ENCODE measurements around the gene CTSH. TPM values are rescaled to one million over a fixed set of nuclear protein-coding genes. Genes with fewer than 3 reads are reported as not detected.

CTSH gene
- total RNA-seq, 1 donor from 2014 or later = 40.5 TPM

GRCh38 chr15:78960308-78960707, 15.5 kb upstream of the CTSH start:
- H3K27me3 Mint-ChIP-seq = no peaks in the 10 kb centered on the region
- DNase-seq = no peak
- no peaks in the 10 kb centered on the region for H3K9me3 Mint-ChIP-seq
- intact Hi-C loops (cut with micrococcal nuclease) = no loop called here
- no peaks in the 10 kb centered on the region for H3K36me3 Mint-ChIP-seq (ENCODE audit: low read depth)
- no peak overlapping the region for H3K4me3 Mint-ChIP-seq
- no peak overlapping the region for H3K27ac Mint-ChIP-seq
- no peaks in the 10 kb centered on the region for H3K4me1 Mint-ChIP-seq

DNA sequence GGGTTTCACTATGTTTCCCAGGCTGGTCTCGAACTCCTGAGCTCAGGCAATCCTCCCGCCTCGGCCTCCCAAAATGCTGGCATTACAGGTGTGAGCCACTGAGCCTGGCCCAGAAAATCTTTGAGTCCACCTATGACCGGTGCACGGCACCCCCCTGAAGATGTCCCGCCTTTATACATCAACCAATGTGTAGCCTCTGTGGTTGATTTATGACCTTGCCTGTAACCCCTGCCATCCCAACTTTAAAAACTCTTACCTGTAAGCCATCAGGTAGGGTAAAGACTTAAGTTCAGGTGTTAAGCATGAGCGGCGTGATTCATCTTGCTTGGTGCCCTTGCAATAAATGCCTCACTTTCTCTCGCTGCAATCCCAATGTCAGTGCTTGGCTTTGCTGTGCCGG, 14.5 kb upstream of the CTSH start:
- no peak overlapping the region for H3K27ac Mint-ChIP-seq

DNA sequence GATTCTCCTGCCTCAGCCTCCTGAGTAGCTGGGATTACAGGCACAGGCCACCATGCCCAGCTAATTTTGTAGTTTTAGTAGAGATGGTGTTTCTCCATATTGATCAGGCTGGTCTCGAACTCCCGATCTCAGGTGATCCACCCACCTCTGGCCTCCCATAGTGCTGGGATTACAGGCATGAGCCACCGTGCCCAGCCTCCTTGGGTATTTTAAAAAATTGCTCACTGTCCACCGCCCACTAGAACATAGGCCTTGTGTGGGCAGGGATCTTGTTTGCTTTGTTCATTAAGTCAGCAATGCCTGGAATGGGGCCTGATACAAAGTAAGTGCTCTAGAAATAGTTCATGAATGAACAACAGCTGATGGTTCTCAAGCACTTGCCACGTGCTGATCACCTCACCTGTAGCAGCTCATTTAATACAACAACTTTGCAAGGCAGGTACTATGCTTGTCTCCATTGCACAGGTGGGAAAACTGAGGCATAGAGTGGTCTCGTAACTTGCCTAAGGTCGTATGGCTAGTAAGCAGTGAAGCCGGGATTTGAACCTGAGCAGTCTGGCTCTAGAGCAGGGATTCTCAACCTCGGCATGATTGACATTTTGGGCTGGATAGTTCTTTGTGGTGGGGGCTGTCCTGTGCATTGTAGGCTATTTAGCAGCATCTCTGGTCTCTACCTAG, 12.7 kb upstream of the CTSH start:
- peaks cover 4% of the 10 kb centered on the region for H3K27me3 Mint-ChIP-seq
- DNase-seq = no peak

More for the DNA sequence above, 14.5 kb upstream of the CTSH start:
- H3K36me3 Mint-ChIP-seq (ENCODE audit: low read depth) = no peaks in the 10 kb centered on the region
- no peaks in the 10 kb centered on the region for H3K4me1 Mint-ChIP-seq
- H3K9me3 Mint-ChIP-seq = no peaks in the 10 kb centered on the region
- H3K27me3 Mint-ChIP-seq = peaks cover 2% of the 10 kb centered on the region
- no peak for DNase-seq
- intact Hi-C loops (cut with micrococcal nuclease) = no loop called here
- H3K4me3 Mint-ChIP-seq = no peak overlapping the region

DNA sequence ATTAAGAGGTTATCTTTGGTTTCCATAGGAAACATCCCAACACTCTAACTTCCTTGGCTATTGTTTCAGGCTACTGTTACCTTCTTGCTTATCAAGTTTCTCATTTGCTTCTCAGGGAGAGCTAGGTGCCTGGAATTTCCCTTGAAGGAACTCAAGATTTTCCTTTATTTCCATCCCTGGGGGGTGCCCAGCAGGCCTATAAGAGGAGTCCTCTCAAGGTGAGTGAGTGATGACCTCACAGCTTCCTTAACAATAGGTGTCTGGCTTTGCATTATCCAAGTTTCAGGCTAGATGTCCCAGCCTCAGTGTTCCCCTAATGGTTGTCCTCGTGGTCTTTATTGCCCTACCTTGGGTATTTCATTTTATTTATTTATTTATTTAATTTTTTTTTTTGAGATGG, 12.1 kb upstream of the CTSH start:
- intact Hi-C loops (cut with micrococcal nuclease) = no loop called here
- Mint-ChIP-seq H3K36me3 (ENCODE audit: low read depth) (no peaks in the 10 kb centered on the region), H3K27me3 (peaks cover 4% of the 10 kb centered on the region), H3K4me3 (no peak overlapping the region), H3K9me3 (no peaks in the 10 kb centered on the region), H3K27ac (no peak overlapping the region), H3K4me1 (no peaks in the 10 kb centered on the region)
- no peak for DNase-seq

More for the DNA sequence above, 12.7 kb upstream of the CTSH start:
- no peak overlapping the region for H3K27ac Mint-ChIP-seq
- intact Hi-C loops (cut with micrococcal nuclease) = no loop called here
- no peaks in the 10 kb centered on the region for H3K4me1 Mint-ChIP-seq
- H3K9me3 Mint-ChIP-seq = no peaks in the 10 kb centered on the region
- H3K36me3 Mint-ChIP-seq (ENCODE audit: low read depth) = no peaks in the 10 kb centered on the region
- H3K4me3 Mint-ChIP-seq = no peak overlapping the region

DNA sequence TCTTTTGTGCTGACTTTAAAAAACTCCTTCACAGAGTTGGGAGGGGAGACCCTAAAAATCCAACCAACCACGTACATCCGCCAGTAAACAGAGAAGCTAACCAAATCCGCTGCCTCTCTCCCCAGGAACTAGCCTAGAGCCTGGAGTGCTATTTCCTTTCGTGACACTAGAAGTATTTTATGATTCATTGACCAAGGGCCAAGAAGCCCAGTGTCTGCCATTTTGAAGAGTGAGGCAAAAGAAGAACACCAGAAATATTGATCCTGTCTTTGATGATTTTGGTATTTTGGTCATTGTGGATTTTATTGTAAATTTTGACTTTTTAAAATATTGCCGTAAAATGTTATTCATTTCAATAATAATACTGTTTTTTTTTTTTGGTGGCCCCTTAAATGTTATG, 10.5 kb upstream of the CTSH start:
- Mint-ChIP-seq H3K4me1 (peaks cover 7% of the 10 kb centered on the region), H3K9me3 (no peaks in the 10 kb centered on the region), H3K27me3 (peaks cover 4% of the 10 kb centered on the region), H3K27ac (no peak overlapping the region), H3K36me3 (ENCODE audit: low read depth) (no peaks in the 10 kb centered on the region), H3K4me3 (no peak overlapping the region)
- no peak for DNase-seq
- intact Hi-C loops (cut with micrococcal nuclease) = no loop called here

DNA sequence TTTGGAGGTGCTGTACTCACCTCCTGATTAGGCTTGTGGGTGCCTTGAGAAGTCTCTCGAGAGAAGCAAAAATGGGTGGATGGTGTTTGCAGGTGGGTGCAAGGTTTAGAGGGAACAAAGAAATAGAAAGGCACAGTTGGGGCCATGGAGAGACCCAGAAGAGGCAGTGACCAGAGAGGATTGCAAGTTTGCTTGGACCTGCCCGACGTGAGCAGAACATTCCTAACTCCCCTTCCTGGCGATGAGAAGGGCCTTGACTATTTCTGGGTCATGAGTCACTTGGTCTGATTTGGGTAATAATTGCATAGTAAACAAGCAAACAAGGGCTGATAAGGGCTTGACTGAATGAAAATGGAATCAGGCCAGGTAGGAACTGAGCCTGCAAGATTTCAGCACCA, 7.0 kb upstream of the CTSH start:
- Mint-ChIP-seq H3K27ac (no peak overlapping the region), H3K9me3 (no peaks in the 10 kb centered on the region), H3K27me3 (peaks cover 9% of the 10 kb centered on the region), H3K36me3 (ENCODE audit: low read depth) (no peaks in the 10 kb centered on the region), H3K4me3 (no peak overlapping the region), H3K4me1 (peaks cover 7% of the 10 kb centered on the region)
- no peak for DNase-seq
- intact Hi-C loops (cut with micrococcal nuclease) = no loop called here

DNA sequence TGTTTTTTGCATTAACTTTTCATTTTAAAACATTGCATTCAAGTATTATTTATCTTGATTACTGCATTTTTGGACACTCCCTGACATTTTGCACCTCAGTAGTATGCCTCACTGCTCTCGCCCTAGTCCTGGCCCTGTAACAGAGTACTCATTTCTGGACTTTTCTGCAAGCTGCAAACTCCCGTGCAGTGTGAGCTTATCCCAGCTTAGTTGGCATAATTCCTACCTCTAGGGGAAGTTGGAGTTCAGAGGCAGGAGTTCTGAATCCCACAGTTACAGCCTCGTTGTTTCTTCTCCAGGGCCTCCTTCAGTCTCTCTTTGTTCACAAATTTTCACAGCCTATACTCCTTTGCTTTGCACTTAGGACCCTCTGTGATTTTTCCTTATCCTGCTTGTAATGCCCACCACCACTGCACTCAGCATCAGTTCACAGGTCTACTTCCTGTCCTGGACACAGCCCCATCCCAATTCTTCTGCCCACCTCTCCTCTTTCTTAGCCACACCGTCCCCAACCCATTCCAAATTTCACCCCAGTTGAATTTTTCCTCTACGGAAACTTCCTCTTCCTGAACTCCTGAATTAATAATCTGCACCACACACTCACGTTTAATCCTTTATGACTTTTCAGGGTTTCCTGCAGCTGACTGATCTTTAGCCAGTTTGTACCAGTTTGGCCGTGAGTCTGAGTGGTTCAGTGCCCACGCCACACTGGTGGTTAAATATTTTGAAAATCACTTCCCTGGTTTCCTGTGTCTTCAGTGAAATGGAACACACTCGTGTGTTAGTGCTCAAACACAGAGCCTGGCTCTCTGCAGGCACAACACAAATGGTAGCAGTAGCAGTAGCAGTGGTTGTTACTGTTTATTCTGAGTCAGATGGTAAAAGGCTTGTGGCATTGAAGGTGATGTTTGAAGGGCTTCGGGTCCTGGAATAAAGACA, 6.3 kb upstream of the CTSH start:
- DNase-seq = no peak
- H3K27me3 Mint-ChIP-seq = peaks cover 10% of the 10 kb centered on the region
- no peak overlapping the region for H3K27ac Mint-ChIP-seq
- H3K4me3 Mint-ChIP-seq = no peak overlapping the region
- H3K36me3 Mint-ChIP-seq (ENCODE audit: low read depth) = no peaks in the 10 kb centered on the region
- peaks cover 7% of the 10 kb centered on the region for H3K4me1 Mint-ChIP-seq
- intact Hi-C loops (cut with micrococcal nuclease) = no loop called here
- no peaks in the 10 kb centered on the region for H3K9me3 Mint-ChIP-seq

DNA sequence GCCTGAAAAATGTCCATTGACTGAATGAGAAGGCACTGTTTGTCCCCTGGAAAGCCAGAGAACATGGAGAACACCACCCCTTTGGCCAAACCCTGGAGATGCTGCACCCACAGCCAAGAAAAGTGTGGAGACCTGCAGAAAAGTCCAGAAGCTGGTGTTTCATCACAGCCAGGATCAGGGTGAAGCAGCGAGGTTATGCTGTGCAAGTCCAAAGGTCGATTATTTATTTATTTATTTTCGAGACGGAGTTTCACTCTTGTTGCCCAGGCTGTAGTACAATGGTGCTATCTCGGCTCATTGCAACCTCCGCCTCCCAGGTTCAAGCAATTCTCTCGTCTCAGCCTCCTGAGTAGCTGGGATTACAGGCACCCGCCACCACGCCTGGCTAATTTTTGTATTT, 5.5 kb upstream of the CTSH start:
- Mint-ChIP-seq H3K27ac (no peak overlapping the region), H3K4me3 (no peak overlapping the region), H3K4me1 (peaks cover 7% of the 10 kb centered on the region), H3K27me3 (peaks cover 14% of the 10 kb centered on the region), H3K9me3 (no peaks in the 10 kb centered on the region), H3K36me3 (ENCODE audit: low read depth) (no peaks in the 10 kb centered on the region)
- intact Hi-C loops (cut with micrococcal nuclease) = no loop called here
- no peak for DNase-seq

- intact Hi-C loops (cut with micrococcal nuclease) = no loop called here
- no peaks in the 10 kb centered on the region for H3K36me3 Mint-ChIP-seq (ENCODE audit: low read depth)
These were observed 4.6 kb upstream of the CTSH start for GRCh38 chr15:78949461-78949860.

GRCh38 chr15:78947506-78947905, 2.7 kb upstream of the CTSH start:
- DNase-seq = no peak
- Mint-ChIP-seq H3K27ac (no peak overlapping the region), H3K9me3 (no peaks in the 10 kb centered on the region), H3K27me3 (peaks cover 23% of the 10 kb centered on the region), H3K36me3 (ENCODE audit: low read depth) (peaks cover under 1% of the 10 kb centered on the region), H3K4me3 (no peak overlapping the region), H3K4me1 (peaks cover 16% of the 10 kb centered on the region)
- intact Hi-C loops (cut with micrococcal nuclease) = no loop called here

More at GRCh38 chr15:78949461-78949860, 4.6 kb upstream of the CTSH start:
- Mint-ChIP-seq H3K27ac (no peak overlapping the region), H3K27me3 (peaks cover 18% of the 10 kb centered on the region), H3K4me3 (no peak overlapping the region), H3K4me1 (peaks cover 12% of the 10 kb centered on the region), H3K9me3 (no peaks in the 10 kb centered on the region)
- DNase-seq = no peak

DNA sequence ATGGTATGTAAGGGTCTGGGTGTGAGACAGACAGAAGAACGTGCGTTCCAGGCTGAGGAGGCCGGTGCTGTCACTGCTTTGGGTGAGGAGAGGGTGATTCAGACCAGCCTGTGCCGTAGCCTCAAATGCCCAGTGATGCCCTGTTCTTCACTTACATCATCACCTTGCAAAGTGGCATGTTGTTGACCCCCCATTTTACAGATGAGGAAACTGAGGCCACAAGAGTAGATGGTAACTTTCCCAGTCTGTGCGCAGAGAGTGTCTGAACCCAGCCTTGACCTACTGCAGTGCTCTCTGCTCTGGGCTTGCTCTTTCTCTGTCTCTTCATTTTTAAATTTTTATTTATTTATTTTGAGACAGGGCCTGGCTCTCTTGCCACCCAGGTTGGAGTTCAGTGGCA, 1.6 kb upstream of the CTSH start:
- no peak overlapping the region for H3K4me3 Mint-ChIP-seq
- peaks cover 14% of the 10 kb centered on the region for H3K4me1 Mint-ChIP-seq
- no peak for DNase-seq
- intact Hi-C loops (cut with micrococcal nuclease) = no loop called here
- H3K9me3 Mint-ChIP-seq = no peaks in the 10 kb centered on the region
- peaks cover 2% of the 10 kb centered on the region for H3K36me3 Mint-ChIP-seq (ENCODE audit: low read depth)
- H3K27me3 Mint-ChIP-seq = peaks cover 25% of the 10 kb centered on the region
- no peak overlapping the region for H3K27ac Mint-ChIP-seq

GRCh38 chr15:78944202-78944625, 632 bp downstream of the CTSH start:
- H3K9me3 Mint-ChIP-seq = no peaks in the 10 kb centered on the region
- intact Hi-C loops (cut with micrococcal nuclease) = no loop called here
- peak overlapping the region; percentile 72 for H3K27ac Mint-ChIP-seq
- peaks cover 14% of the 10 kb centered on the region for H3K4me1 Mint-ChIP-seq
- peaks cover 4% of the 10 kb centered on the region for H3K36me3 Mint-ChIP-seq (ENCODE audit: low read depth)
- peaks cover 25% of the 10 kb centered on the region for H3K27me3 Mint-ChIP-seq
- peak overlapping the region; percentile 89 for H3K4me3 Mint-ChIP-seq
- DNase-seq = no peak

DNA sequence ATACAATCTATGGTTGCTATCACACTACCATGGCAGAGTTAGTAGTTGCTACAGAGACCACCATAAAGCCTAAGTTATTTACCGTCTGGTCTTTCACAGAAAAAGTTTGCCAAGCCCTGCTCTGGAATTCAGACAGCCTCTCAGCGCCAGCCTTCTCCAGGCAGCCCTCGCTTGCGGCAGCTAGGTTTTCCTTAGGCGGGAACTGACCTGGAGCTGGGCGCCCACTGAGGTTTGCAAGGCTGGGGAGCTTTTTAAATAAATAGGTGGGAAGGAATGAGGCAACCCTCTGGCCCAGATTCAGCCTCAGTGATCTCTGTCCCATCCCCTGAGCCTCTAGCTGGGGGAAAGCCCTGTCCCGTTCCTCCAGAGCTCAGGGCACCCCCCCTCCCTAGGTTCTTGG, 1.2 kb downstream of the CTSH start:
- Mint-ChIP-seq H3K9me3 (no peaks in the 10 kb centered on the region), H3K27me3 (peaks cover 25% of the 10 kb centered on the region), H3K27ac (peak overlapping the region; percentile 8), H3K4me3 (peak overlapping the region; percentile 89), H3K4me1 (peaks cover 19% of the 10 kb centered on the region), H3K36me3 (ENCODE audit: low read depth) (peaks cover 6% of the 10 kb centered on the region)
- intact Hi-C loops (cut with micrococcal nuclease) = no loop called here
- no peak for DNase-seq

- DNase-seq = no peak
- Mint-ChIP-seq H3K27ac (no peak overlapping the region), H3K9me3 (peaks cover 3% of the 10 kb centered on the region), H3K27me3 (peaks cover 25% of the 10 kb centered on the region), H3K36me3 (ENCODE audit: low read depth) (peaks cover 10% of the 10 kb centered on the region), H3K4me3 (no peak overlapping the region), H3K4me1 (peaks cover 26% of the 10 kb centered on the region)
- intact Hi-C loops (cut with micrococcal nuclease) = no loop called here
These were observed 2.1 kb downstream of the CTSH start for GRCh38 chr15:78942741-78943140.
